Endothelial cell (in vitro differentiated cells): ENCODE data around the gene PLD1. TPM values are rescaled to one million over a fixed set of nuclear protein-coding genes. Genes with fewer than 3 reads are reported as not detected.

Source experiments
- DNase-seq: peaks from one replicate; pipeline ENCODE4 v3.0.0; 2021; ENCODE audit warnings: low spot score
- H3K27ac Mint-ChIP-seq: one replicate; pipeline ENCODE4 v1.8.0; 2021; ENCODE audit warnings: mixed read lengths, inconsistent platforms; ENCODE audit not compliant: unreplicated experiment
- H3K27me3 Mint-ChIP-seq: one replicate; pipeline ENCODE4 v1.8.0; 2021; ENCODE audit warnings: mild to moderate bottlenecking, moderate library complexity, mixed read lengths, inconsistent platforms; ENCODE audit not compliant: unreplicated experiment
- H3K36me3 Mint-ChIP-seq: one replicate; pipeline ENCODE4 v1.8.0; 2021; ENCODE audit warnings: mild to moderate bottlenecking, low read depth, mixed read lengths, inconsistent platforms; ENCODE audit not compliant: unreplicated experiment
- H3K4me1 Mint-ChIP-seq: one replicate; pipeline ENCODE4 v1.8.0; 2021; ENCODE audit warnings: mild to moderate bottlenecking, mixed read lengths, inconsistent platforms; ENCODE audit not compliant: unreplicated experiment
- H3K4me3 Mint-ChIP-seq: one replicate; pipeline ENCODE4 v1.8.0; 2021; ENCODE audit warnings: mild to moderate bottlenecking, mixed read lengths, inconsistent platforms; ENCODE audit not compliant: unreplicated experiment
- H3K9me3 Mint-ChIP-seq: one replicate; pipeline ENCODE4 v1.8.0; 2021; ENCODE audit warnings: mixed read lengths, inconsistent platforms; ENCODE audit not compliant: unreplicated experiment
- total RNA-seq: library from RNA; stranded (reverse); fragmentation: NEBNext Ultra II Directional; extraction: Animal tissue kit (Norgen Biotek cat#: 25700); gene quantifications from one replicate; pipeline ENCODE4 v1.2.1, GENCODE V29; 2021; ENCODE audit not compliant: unreplicated experiment
- TF ChIP-seq, protein P1 (sequence below): fragments of 200-600 bp; sonication (generic); IDR thresholded peaks from one replicate; pipeline ENCODE4 v1.5.0; 2021; ENCODE audit warnings: antibody characterized with exemption; ENCODE audit not compliant: unreplicated experiment

The PLD1 gene
- total RNA-seq, 1 donor from 2014 or later = 61.5 TPM

DNA sequence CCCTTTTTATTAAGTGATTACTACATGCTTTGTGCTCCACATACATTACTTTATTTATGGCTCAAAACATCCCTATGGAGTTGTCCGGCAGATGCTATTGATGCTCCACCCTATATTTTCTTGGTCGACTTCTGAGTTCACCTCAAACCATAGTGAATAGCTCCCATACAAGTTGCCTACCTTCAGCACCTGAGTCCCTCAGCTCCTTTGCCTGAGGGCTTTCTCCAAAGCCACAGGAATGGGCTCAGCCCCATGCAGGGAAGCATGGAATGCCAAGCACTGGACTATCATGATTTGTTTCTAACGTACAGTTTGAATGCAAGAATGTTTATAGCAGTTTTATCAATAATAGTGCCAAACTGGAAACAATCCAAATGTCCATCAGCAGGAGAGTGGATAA lies 225.2 kb downstream of the PLD1 start:
- Mint-ChIP-seq H3K36me3 (no peaks in the 10 kb centered on the region), H3K4me3 (no peak overlapping the region), H3K27me3 (peaks cover 1% of the 10 kb centered on the region), H3K9me3 (no peaks in the 10 kb centered on the region), H3K4me1 (peaks cover 4% of the 10 kb centered on the region), H3K27ac (no peak overlapping the region)
- TF ChIP-seq, protein P1, sequence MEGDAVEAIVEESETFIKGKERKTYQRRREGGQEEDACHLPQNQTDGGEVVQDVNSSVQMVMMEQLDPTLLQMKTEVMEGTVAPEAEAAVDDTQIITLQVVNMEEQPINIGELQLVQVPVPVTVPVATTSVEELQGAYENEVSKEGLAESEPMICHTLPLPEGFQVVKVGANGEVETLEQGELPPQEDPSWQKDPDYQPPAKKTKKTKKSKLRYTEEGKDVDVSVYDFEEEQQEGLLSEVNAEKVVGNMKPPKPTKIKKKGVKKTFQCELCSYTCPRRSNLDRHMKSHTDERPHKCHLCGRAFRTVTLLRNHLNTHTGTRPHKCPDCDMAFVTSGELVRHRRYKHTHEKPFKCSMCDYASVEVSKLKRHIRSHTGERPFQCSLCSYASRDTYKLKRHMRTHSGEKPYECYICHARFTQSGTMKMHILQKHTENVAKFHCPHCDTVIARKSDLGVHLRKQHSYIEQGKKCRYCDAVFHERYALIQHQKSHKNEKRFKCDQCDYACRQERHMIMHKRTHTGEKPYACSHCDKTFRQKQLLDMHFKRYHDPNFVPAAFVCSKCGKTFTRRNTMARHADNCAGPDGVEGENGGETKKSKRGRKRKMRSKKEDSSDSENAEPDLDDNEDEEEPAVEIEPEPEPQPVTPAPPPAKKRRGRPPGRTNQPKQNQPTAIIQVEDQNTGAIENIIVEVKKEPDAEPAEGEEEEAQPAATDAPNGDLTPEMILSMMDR = no peak
- no peak for DNase-seq

DNA sequence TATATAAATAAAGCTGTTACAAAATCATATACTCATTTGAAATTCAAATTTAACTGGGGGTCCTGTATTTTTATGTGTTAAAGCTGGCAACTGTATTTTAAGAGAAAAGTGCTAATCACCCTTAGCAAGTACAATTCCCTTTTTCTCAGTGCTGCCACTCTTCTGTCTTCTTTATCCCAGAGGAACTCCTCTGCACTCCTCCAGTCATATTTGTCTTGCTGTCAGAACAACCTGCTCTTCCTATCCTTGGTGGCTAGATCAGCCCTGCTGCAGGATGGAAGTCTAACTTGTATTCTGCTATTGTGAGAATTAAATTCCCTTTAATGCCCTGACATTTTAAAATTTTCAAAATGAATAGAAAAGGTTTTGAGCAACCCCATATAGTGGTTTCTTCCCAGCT lies 226.2 kb downstream of the PLD1 start:
- no peak for DNase-seq
- H3K4me3 Mint-ChIP-seq = no peak overlapping the region
- H3K27ac Mint-ChIP-seq = no peak overlapping the region
- peaks cover 1% of the 10 kb centered on the region for H3K27me3 Mint-ChIP-seq
- TF ChIP-seq, protein P1 = no peak
- H3K4me1 Mint-ChIP-seq = peaks cover 4% of the 10 kb centered on the region
- no peaks in the 10 kb centered on the region for H3K36me3 Mint-ChIP-seq
- H3K9me3 Mint-ChIP-seq = no peaks in the 10 kb centered on the region

DNA sequence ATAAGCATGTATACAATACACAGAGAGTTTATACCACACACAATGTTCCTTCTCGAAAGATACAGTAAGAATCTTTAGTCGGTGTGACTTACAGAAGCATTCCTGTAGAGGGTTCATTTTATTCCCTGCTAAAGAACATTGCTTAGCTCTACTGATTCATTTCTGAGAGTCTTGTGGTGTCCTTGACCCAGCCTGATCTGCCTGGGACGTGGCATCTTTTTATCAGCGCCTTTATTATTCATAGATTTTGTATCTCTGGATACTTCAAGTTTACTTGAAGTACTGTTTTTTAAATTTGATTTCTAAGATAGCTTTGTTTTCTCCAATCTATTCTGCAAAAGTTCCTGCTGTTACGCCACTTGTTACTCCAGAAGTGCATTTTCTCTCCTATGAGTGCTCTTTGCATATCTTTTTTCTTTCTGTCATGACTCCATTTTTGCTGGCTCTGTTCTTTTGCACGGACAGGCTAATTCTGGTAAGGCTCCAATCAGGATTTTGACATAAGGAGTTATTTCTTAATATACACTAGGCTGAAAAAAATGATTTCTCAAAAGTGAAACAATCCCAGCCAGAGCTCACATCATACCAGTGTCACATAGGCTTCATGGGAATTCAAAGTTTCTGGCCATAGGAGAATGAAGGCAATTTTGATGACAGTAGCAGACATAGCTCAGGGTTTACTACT lies 235.6 kb downstream of the PLD1 start:
- Mint-ChIP-seq H3K4me1 (no peaks in the 10 kb centered on the region), H3K27me3 (peaks cover 3% of the 10 kb centered on the region), H3K9me3 (no peaks in the 10 kb centered on the region), H3K36me3 (no peaks in the 10 kb centered on the region), H3K27ac (no peak overlapping the region), H3K4me3 (no peak overlapping the region)
- TF ChIP-seq, protein P1 = no peak
- no peak for DNase-seq

DNA sequence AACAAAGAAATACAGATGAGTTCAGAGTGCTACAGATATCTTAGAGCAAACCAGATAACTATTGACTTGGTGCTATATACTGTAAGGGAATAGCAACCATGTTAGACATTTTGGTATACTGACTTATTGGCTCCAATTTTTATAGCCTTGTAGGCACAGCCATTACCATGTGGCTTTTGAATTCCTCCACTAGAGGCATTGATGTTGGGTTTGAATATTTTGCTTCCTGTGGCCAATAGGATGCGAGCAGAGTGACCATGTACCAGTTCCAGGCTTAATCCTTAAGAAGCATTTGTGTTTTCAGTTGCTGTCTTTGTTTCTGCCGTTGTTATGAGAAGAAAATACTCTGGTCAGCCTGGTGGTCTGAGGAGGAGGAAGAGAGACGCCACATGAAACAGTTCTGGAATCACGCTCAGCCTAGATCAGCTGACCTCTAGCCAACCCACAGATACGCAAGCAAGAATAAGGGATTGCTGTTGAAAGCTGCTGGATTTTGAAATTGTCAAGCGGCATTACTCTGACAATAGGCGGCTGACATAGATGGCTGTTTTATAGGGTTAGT lies 240.6 kb downstream of the PLD1 start:
- DNase-seq = no peak
- no peak overlapping the region for H3K4me3 Mint-ChIP-seq
- peaks cover 5% of the 10 kb centered on the region for H3K4me1 Mint-ChIP-seq
- no peaks in the 10 kb centered on the region for H3K36me3 Mint-ChIP-seq
- H3K9me3 Mint-ChIP-seq = no peaks in the 10 kb centered on the region
- H3K27me3 Mint-ChIP-seq = no peaks in the 10 kb centered on the region
- no peak overlapping the region for H3K27ac Mint-ChIP-seq
- TF ChIP-seq, protein P1 = no peak

DNA sequence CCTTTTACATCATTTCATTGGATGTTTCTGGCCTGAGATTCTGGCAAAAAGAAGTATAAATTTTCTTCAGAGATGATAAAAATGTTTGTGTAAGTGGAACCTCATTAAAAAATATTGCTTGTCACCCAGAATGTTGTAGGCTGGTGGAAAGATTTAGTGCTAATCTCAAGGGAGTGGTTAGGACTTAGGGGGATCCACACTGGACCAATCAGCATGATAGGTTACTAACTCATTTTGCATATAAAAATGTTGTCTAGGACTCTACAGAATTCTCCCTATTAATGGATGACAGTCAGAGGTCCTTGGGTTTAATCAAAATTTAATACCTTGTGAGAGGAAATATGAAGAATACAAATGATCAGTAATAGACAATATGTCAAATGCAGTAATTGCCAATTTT lies 241.5 kb downstream of the PLD1 start:
- Mint-ChIP-seq H3K27ac (no peak overlapping the region), H3K36me3 (no peaks in the 10 kb centered on the region), H3K27me3 (no peaks in the 10 kb centered on the region), H3K4me3 (no peak overlapping the region), H3K9me3 (no peaks in the 10 kb centered on the region), H3K4me1 (peaks cover 7% of the 10 kb centered on the region)
- TF ChIP-seq, protein P1 = no peak
- DNase-seq = no peak
